HepG2 (cell line): ENCODE measurements around the gene SAPCD2. TPM values are rescaled to one million over a fixed set of nuclear protein-coding genes. Genes with fewer than 3 reads are reported as not detected.

ENCODE experiments used
- DPF2 ChIP-seq: sonication (generic); formaldehyde crosslinking; IDR thresholded peaks from 2 replicates; pipeline ENCODE4 v1.4.0; 2020; ENCODE audit warnings: mild to moderate bottlenecking, low read depth, missing genetic modification reagents, borderline replicate concordance
- ETV5 ChIP-seq: IDR thresholded peaks from 2 replicates; pipeline ENCODE4 v1.6.1; 2018; ENCODE audit warnings: missing biosample characterization, missing genetic modification reagents, inconsistent platforms, borderline replicate concordance
- FOXP1 ChIP-seq, 2 experiments: fragments of 450-650 bp in 1 of 2; IDR thresholded peaks; 2 replicates each; pipeline ENCODE4 v1.6.1; 2017 to 2018; ENCODE audit warnings: antibody characterized with exemption in 1 of 2
- GABPB1 ChIP-seq: IDR thresholded peaks from 2 replicates; pipeline ENCODE4 v1.6.1; 2016; ENCODE audit warnings: mild to moderate bottlenecking, missing genetic modification reagents, moderate library complexity, missing compliant biosample characterization
- GATAD2A ChIP-seq: IDR thresholded peaks from 2 replicates; pipeline ENCODE4 v1.6.1; 2016
- ISL2 ChIP-seq: sonication (generic); formaldehyde crosslinking; IDR thresholded peaks from 2 replicates; pipeline ENCODE4 v1.5.0; 2020; ENCODE audit warnings: missing genetic modification reagents
- KAT2B ChIP-seq: fragments of 150-350 bp; IDR thresholded peaks from 2 replicates; pipeline ENCODE4 v1.6.1; 2014; ENCODE audit warnings: low read depth, low read length, borderline replicate concordance
- KAT7 ChIP-seq: IDR thresholded peaks from 2 replicates; pipeline ENCODE4 v1.6.1; 2018; ENCODE audit warnings: borderline replicate concordance, missing compliant biosample characterization
- MIXL1 ChIP-seq: IDR thresholded peaks from 2 replicates; pipeline ENCODE4 v1.6.1; 2016
- NCOA2 ChIP-seq: sonication (generic); formaldehyde crosslinking; IDR thresholded peaks from 2 replicates; pipeline ENCODE4 v1.8.0; 2022; ENCODE audit warnings: inconsistent platforms
- NFE2 ChIP-seq: sonication (generic); formaldehyde crosslinking; IDR thresholded peaks from 2 replicates; pipeline ENCODE4 v1.4.0; 2020; ENCODE audit warnings: missing genetic modification reagents
- SMAD3 ChIP-seq: sonication (generic); formaldehyde crosslinking; IDR thresholded peaks from 2 replicates; pipeline ENCODE4 v1.4.0; 2020; ENCODE audit warnings: missing genetic modification reagents
- SNAPC5 ChIP-seq: sonication (generic); formaldehyde crosslinking; IDR thresholded peaks from 2 replicates; pipeline ENCODE4 v1.8.1; 2023; ENCODE audit warnings: mild to moderate bottlenecking, missing genetic modification reagents, borderline replicate concordance
- SP2 ChIP-seq: sonication (generic); formaldehyde crosslinking; IDR thresholded peaks from 2 replicates; pipeline ENCODE4 v1.5.1; 2020; ENCODE audit warnings: mild to moderate bottlenecking, missing genetic modification reagents
- SRY ChIP-seq: sonication (generic); formaldehyde crosslinking; IDR thresholded peaks from 2 replicates; pipeline ENCODE4 v1.8.0; 2022; ENCODE audit warnings: mild to moderate bottlenecking, missing genetic modification reagents
- TAF1 ChIP-seq: sonication (generic); formaldehyde crosslinking; IDR thresholded peaks from 2 replicates; pipeline ENCODE4 v1.4.0; 2020; ENCODE audit warnings: missing genetic modification reagents
- ZBTB38 ChIP-seq: sonication (generic); formaldehyde crosslinking; IDR thresholded peaks from 2 replicates; pipeline ENCODE4 v1.5.1; 2020; ENCODE audit warnings: mild to moderate bottlenecking, missing genetic modification reagents
- ZFYVE20 ChIP-seq: sonication (generic); formaldehyde crosslinking; IDR thresholded peaks from 2 replicates; pipeline ENCODE4 v1.8.0; 2023; ENCODE audit warnings: low read depth, mild to moderate bottlenecking, moderate library complexity, missing genetic modification reagents, borderline replicate concordance
- ZNF136 ChIP-seq: sonication (generic); formaldehyde crosslinking; IDR thresholded peaks from 2 replicates; pipeline ENCODE4 v1.8.1; 2022; ENCODE audit warnings: low read depth, mild to moderate bottlenecking, moderate library complexity, missing genetic modification reagents
- ZNF18 ChIP-seq: sonication (generic); formaldehyde crosslinking; IDR thresholded peaks from 2 replicates; pipeline ENCODE4 v1.8.0; 2022; ENCODE audit warnings: mild to moderate bottlenecking, missing genetic modification reagents; ENCODE audit not compliant: insufficient replicate concordance
- ZNF207 ChIP-seq: fragments of 450-650 bp; IDR thresholded peaks from 2 replicates; pipeline ENCODE4 v1.6.1; 2016; ENCODE audit warnings: antibody characterized with exemption, borderline replicate concordance
- ZNF224 ChIP-seq: sonication (generic); formaldehyde crosslinking; IDR thresholded peaks from 2 replicates; pipeline ENCODE4 v1.5.0; 2020; ENCODE audit warnings: mild to moderate bottlenecking, missing genetic modification reagents
- ZNF234 ChIP-seq: sonication (generic); formaldehyde crosslinking; conservative IDR thresholded peaks from 2 replicates; pipeline ENCODE4 v1.5.1; 2020; ENCODE audit warnings: mild to moderate bottlenecking, missing genetic modification reagents
- ZNF569 ChIP-seq: sonication (generic); formaldehyde crosslinking; IDR thresholded peaks from 2 replicates; pipeline ENCODE4 v1.5.0; 2020; ENCODE audit warnings: mild to moderate bottlenecking, missing genetic modification reagents, moderate library complexity, borderline replicate concordance
- ZNF615 ChIP-seq: sonication (generic); formaldehyde crosslinking; IDR thresholded peaks from 2 replicates; pipeline ENCODE4 v1.5.0; 2020; ENCODE audit warnings: mild to moderate bottlenecking, missing genetic modification reagents, borderline replicate concordance
- ZNF616 ChIP-seq: sonication (generic); formaldehyde crosslinking; IDR thresholded peaks from 2 replicates; pipeline ENCODE4 v1.5.0; 2020; ENCODE audit warnings: low read depth, mild to moderate bottlenecking, missing genetic modification reagents
- ZNF703 ChIP-seq: sonication (generic); formaldehyde crosslinking; IDR thresholded peaks from 2 replicates; pipeline ENCODE4 v1.5.1; 2020; ENCODE audit warnings: missing genetic modification reagents, mild to moderate bottlenecking, moderate library complexity, borderline replicate concordance
- ZNF780A ChIP-seq: sonication (generic); formaldehyde crosslinking; IDR thresholded peaks from 2 replicates; pipeline ENCODE4 v1.8.0; 2022; ENCODE audit warnings: mild to moderate bottlenecking, missing genetic modification reagents, moderate library complexity
- ZSCAN21 ChIP-seq: sonication (generic); formaldehyde crosslinking; IDR thresholded peaks from 2 replicates; pipeline ENCODE4 v1.8.0; 2022; ENCODE audit warnings: mild to moderate bottlenecking, missing genetic modification reagents, moderate library complexity, borderline replicate concordance
- ZSCAN22 ChIP-seq: sonication (generic); formaldehyde crosslinking; IDR thresholded peaks from 2 replicates; pipeline ENCODE4 v1.4.0; 2020; ENCODE audit warnings: mild to moderate bottlenecking, missing genetic modification reagents
- polyA plus RNA-seq, 8 experiments: library from polyadenylated mRNA; depleted of rRNA in 3 of 8; stranded (reverse) in 7 of 8; unstranded in 1 of 8; fragments of >200 nt; fragmentation: Illumina TruSeq in 4 of 8; extraction: Trizol in 4 of 8; gene quantifications; 2 replicates each; pipeline versions ENCODE4 v1.2.1 to v1.2.3, GENCODE V29; 2011 to 2016; ENCODE audit warnings: low read depth in 4 of 8, missing spikeins in 1 of 8, mixed read lengths in 1 of 8; ENCODE audit not compliant: insufficient read depth in 1 of 8
- total RNA-seq, 5 experiments: library from RNA; depleted of rRNA; stranded (reverse); fragments of >200 nt; fragmentation: Illumina TruSeq; extraction: Trizol; gene quantifications; 2 replicates each; pipeline ENCODE4 v1.2.3, GENCODE V29; 2016; ENCODE audit warnings: low read depth in 1 of 5

SAPCD2 gene
- total and polyA plus RNA-seq, 2 of the 13 experiments (the other 11 are each of a cell fraction or from before 2014, with no cell fraction given) = 21.9 to 42.8 TPM

- TF ChIP-seq KAT7 (no peak), NCOA2 (CRISPR knock-in tag) (no peak), DPF2 (no peak), ETV5 (CRISPR knock-in tag) (no peak), KAT2B (no peak), ZSCAN21 (peak; percentile 61; the same call in 1 of the 2 replicates), ZNF703 (CRISPR knock-in tag) (no peak), ZNF569 (CRISPR knock-in tag) (no peak), ISL2 (CRISPR knock-in tag) (no peak), ZNF18 (CRISPR knock-in tag) (no peak), ZNF224 (no peak), ZNF780A (CRISPR knock-in tag) (no peak), ZBTB38 (CRISPR knock-in tag) (peak; percentile 93), ZFYVE20 (CRISPR knock-in tag) (no peak), ZNF136 (no peak), ZNF207 (no peak), ZNF616 (no peak), FOXP1 (IDR thresholded peaks at IDR 0.05) (no peak), FOXP1 (CRISPR knock-in tag; IDR thresholded peaks at IDR 0.05) (no peak), SP2 (CRISPR knock-in tag) (no peak), GABPB1 (peak; percentile 73), SMAD3 (CRISPR knock-in tag) (no peak), TAF1 (CRISPR knock-in tag) (no peak), MIXL1 (0 out of 2 replicates have a peak, but pooled peaks have one; percentile 27), SRY (CRISPR knock-in tag) (0 out of 2 replicates have a peak, but pooled peaks have one; percentile 44), SNAPC5 (CRISPR knock-in tag) (no peak), ZNF615 (CRISPR knock-in tag) (no peak), GATAD2A (0 out of 2 replicates have a peak, but pooled peaks have one; percentile 22), NFE2 (no peak), ZSCAN22 (CRISPR knock-in tag) (no peak), ZNF234 (0 out of 2 replicates have a peak, but pooled peaks have one; percentile 53)
Observed at GRCh38 chr9:137064027-137064879, 6.1 kb downstream of the SAPCD2 start (continued).
